GM15510 (cell line): ENCODE results near the gene ADAM10.

Experiments
- POLR2A ChIP-seq: IDR thresholded peaks from 3 replicates; pipeline ENCODE4 v1.6.1; 2011; ENCODE audit warnings: borderline replicate concordance; ENCODE audit not compliant: insufficient read length; ENCODE audit errors: extremely low read depth

ADAM10 gene

GRCh38 chr15:58749532-58750337 lies at the start of gene ADAM10:
Gene ADAM10, minus strand, starts transcription at chr15:58749707. Its CDS starts 173 bp downstream, at chr15:58749534.
- peak; percentile 57 for TF ChIP-seq POLR2A

- TF ChIP-seq POLR2A, result no peak
Observed at GRCh38 chr15:58797505-58797904, 48.0 kb upstream of the ADAM10 start.

- no peak for TF ChIP-seq POLR2A
Observed at GRCh38 chr15:58795825-58796224, 46.3 kb upstream of the ADAM10 start.

GRCh38 chr15:58793862-58794261 lies 44.4 kb upstream of the ADAM10 start:
- TF ChIP-seq POLR2A, result no peak

GRCh38 chr15:58788056-58788710 lies 38.7 kb upstream of the ADAM10 start:
- TF ChIP-seq POLR2A, result no peak

GRCh38 chr15:58785355-58785754 lies 35.8 kb upstream of the ADAM10 start:
- TF ChIP-seq POLR2A, result no peak

- TF ChIP-seq POLR2A, result no peak
Observed at GRCh38 chr15:58779554-58779953, 30.0 kb upstream of the ADAM10 start.

GRCh38 chr15:58777107-58777506 lies 27.6 kb upstream of the ADAM10 start:
- TF ChIP-seq POLR2A, result no peak

- no peak for TF ChIP-seq POLR2A
Observed at GRCh38 chr15:58775402-58775801, 25.9 kb upstream of the ADAM10 start.

- TF ChIP-seq POLR2A, result no peak
Observed at GRCh38 chr15:58773024-58773423, 23.5 kb upstream of the ADAM10 start.

GRCh38 chr15:58771621-58772250 lies 22.2 kb upstream of the ADAM10 start:
- TF ChIP-seq POLR2A, result no peak

GRCh38 chr15:58770857-58771620 lies 21.5 kb upstream of the ADAM10 start, which contains the start of gene MINDY2:
Gene MINDY2, plus strand, starts transcription at chr15:58771302. Its CDS starts 94 bp downstream, at chr15:58771396.
- peak; percentile 81 for TF ChIP-seq POLR2A

GRCh38 chr15:58770519-58770856 lies 21.0 kb upstream of the ADAM10 start:
- TF ChIP-seq POLR2A, result no peak

GRCh38 chr15:58766290-58766689 lies 16.8 kb upstream of the ADAM10 start:
- TF ChIP-seq POLR2A, result no peak

- TF ChIP-seq POLR2A, result no peak
Observed at GRCh38 chr15:58764468-58764867, 15.0 kb upstream of the ADAM10 start.
